Peyer's patch (tissue), 4 donors: Measurements from ENCODE around the gene TBL1Y.

Experiments used
- POLR2A ChIP-seq, 2 donors: fragments of 450-650 bp; IDR thresholded peaks; one replicate each; pipeline ENCODE4 v1.5.1; 2017; ENCODE audit warnings: antibody characterized with exemption in 2 of 2, mild to moderate bottlenecking in 2 of 2, moderate library complexity in 2 of 2
- TF ChIP-seq, protein P1 (sequence below), 6 experiments: fragments of 450-650 bp in 4 of 6; fragments of 200-600 bp in 2 of 6; sonication (generic) in 1 of 6; IDR thresholded peaks; one replicate each; pipeline ENCODE4 v1.5.1; 2017 to 2019; ENCODE audit warnings: antibody characterized with exemption in 6 of 6, mild to moderate bottlenecking in 3 of 6, moderate library complexity in 1 of 6

GRCh38 chrY:6968191-6968590, 57.7 kb downstream of the TBL1Y start:
- no peak for TF ChIP-seq POLR2A (IDR thresholded peaks at IDR 0.05)
- TF ChIP-seq, protein P1, sequence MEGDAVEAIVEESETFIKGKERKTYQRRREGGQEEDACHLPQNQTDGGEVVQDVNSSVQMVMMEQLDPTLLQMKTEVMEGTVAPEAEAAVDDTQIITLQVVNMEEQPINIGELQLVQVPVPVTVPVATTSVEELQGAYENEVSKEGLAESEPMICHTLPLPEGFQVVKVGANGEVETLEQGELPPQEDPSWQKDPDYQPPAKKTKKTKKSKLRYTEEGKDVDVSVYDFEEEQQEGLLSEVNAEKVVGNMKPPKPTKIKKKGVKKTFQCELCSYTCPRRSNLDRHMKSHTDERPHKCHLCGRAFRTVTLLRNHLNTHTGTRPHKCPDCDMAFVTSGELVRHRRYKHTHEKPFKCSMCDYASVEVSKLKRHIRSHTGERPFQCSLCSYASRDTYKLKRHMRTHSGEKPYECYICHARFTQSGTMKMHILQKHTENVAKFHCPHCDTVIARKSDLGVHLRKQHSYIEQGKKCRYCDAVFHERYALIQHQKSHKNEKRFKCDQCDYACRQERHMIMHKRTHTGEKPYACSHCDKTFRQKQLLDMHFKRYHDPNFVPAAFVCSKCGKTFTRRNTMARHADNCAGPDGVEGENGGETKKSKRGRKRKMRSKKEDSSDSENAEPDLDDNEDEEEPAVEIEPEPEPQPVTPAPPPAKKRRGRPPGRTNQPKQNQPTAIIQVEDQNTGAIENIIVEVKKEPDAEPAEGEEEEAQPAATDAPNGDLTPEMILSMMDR (IDR thresholded peaks at IDR 0.05) = no peak
